Kidney (tissue), 14 donors: ENCODE results near the gene OGDH. TPM values are rescaled to one million over a fixed set of nuclear protein-coding genes. Genes with fewer than 3 reads are reported as not detected.
"Not testable (repeated sequence)": the region's sequence is repeated elsewhere in the genome, so short reads cannot be mapped to it uniquely, and the experiment has no call there.

Experiments used
- DNase-seq, 5 donors: peaks; one replicate each; pipeline ENCODE4 v3.0.0-alpha.2; 2013 to 2020
- FAIRE-seq: peaks from 2 replicates; lab custom pipeline; 2012; peaks lifted over from hg19 to GRCh38; lab: Jason Lieb, UNC
- H3K27ac ChIP-seq, 2 donors: one replicate each; pipeline ENCODE4 v1.7.0; 2013; ENCODE audit warnings: low read depth in 2 of 2, low read length in 2 of 2, inconsistent platforms in 1 of 2
- H3K27me3 ChIP-seq: one replicate; pipeline ENCODE4 v1.7.1; 2013; ENCODE audit warnings: low read length, inconsistent platforms; ENCODE audit not compliant: control insufficient read depth, insufficient read depth
- H3K36me3 ChIP-seq, 3 donors: one replicate each; pipeline versions ENCODE4 v1.7.0 to v1.7.1; 2013; ENCODE audit warnings: low read length in 3 of 3, control low read depth in 1 of 3, inconsistent platforms in 1 of 3; ENCODE audit not compliant: insufficient read depth in 3 of 3, control insufficient read depth in 2 of 3
- H3K4me1 ChIP-seq, 3 donors: one replicate each; pipeline versions ENCODE4 v1.7.0 to v1.7.1; 2013; ENCODE audit warnings: low read length in 3 of 3, inconsistent platforms in 1 of 3, low read depth in 1 of 3; ENCODE audit not compliant: control insufficient read depth in 2 of 3, insufficient read depth in 2 of 3
- H3K4me3 ChIP-seq, 3 donors: one replicate each; pipeline versions ENCODE4 v1.7.0 to v1.8.1; 2013; ENCODE audit warnings: low read length in 3 of 3, control low read depth in 1 of 3, inconsistent platforms in 1 of 3
- H3K9ac ChIP-seq, 3 donors: one replicate each; pipeline versions ENCODE4 v1.7.0 to v1.7.1; 2013; ENCODE audit warnings: low read length in 3 of 3, control low read depth in 1 of 3, inconsistent platforms in 1 of 3
- H3K9me3 ChIP-seq, 3 donors: one replicate each; pipeline versions ENCODE4 v1.7.0 to v1.7.1; 2013; ENCODE audit warnings: low read length in 3 of 3, control low read depth in 1 of 3, inconsistent platforms in 1 of 3; ENCODE audit not compliant: control insufficient read depth in 2 of 3, insufficient read depth in 1 of 3
- intact Hi-C: fragments of 100-400 bp; cut with DNase I; formaldehyde crosslinking; loops from one replicate; pipeline ENCODE4 v1.11.1; 2022
- polyA plus RNA-seq: library from polyadenylated mRNA; stranded (reverse); fragments of 350-450 nt; fragmentation: Illumina TruSeq; extraction: RNeasy Lipid Tissue Mini Kit (QIAGEN cat#74804); gene quantifications from one replicate; pipeline ENCODE4 v1.2.3, GENCODE V29; 2014; ENCODE audit warnings: low read depth, low replicate concordance; ENCODE audit not compliant: insufficient read depth
- total RNA-seq: library from RNA; stranded (reverse); fragmentation: NEBNext Ultra II Directional; extraction: Animal tissue kit (Norgen Biotek cat#: 25700); gene quantifications from one replicate; pipeline ENCODE4 v1.2.1, GENCODE V29; 2021
- TF ChIP-seq, protein P1 (sequence below): IDR thresholded peaks from 3 replicates; pipeline ENCODE4 v1.5.1; 2012; ENCODE audit warnings: mild to moderate bottlenecking, moderate library complexity, borderline replicate concordance; ENCODE audit not compliant: insufficient read depth; ENCODE audit errors: extremely low read depth
- donor health status: control.
- donor health status: control.
- donor health status: control.
- donor health status: control.
- donor health status: control.
- donor health status: DM: yes; HTN: yes; CAD: no.
- donor health status: Normal renal cell carcinoma (clear cell type).

The OGDH gene
- total and polyA plus RNA-seq, 2 donors from 2014 or later, result 108 to 132 TPM

DNA sequence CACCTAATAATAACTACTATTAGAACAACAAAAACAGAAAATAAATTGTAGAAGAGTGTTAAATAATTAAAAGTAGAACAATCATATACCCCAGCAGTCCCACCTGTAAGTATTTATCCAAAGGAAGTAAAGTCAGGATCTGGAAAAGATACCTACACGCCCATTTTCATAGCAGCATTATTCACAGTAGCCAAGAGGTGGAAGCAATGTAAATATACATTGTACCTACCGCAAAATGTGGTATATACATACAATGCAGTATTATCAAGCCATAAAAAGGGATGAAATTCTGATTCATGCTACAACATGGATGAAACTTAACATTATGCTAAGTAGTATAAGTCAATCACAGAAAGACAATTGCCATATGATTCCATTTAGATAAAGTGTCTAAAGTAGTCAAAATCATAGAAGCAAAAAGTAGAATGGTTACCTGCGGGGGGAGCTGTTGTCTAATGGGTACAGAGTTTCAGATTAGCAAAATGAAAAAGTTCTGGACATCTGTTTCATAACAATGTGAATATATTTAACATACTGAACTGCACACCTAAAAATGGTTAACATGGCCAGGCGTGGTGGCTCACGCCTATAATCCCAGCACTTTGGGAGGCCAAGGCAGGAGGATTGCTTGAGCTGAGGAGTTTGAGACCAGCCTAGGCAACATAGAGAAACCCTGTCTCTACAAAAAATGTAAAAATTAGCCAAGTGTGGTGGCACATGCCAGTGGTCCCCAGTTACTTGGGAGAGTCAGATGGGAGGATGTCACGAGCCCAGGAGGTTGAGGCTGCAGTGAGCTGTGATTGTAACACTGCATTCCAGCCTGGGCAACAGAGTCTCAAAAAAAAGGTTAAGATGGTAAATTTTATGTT lies 18.4 kb upstream of the OGDH start:
- Histone ChIP-seq H3K27me3 (no peaks in the 10 kb centered on the region), H3K36me3 (no peaks in the 10 kb centered on the region), H3K27ac (no peak overlapping the region), H3K4me1 (no peaks in the 10 kb centered on the region), H3K9ac (no peak overlapping the region), H3K9me3 (no peaks in the 10 kb centered on the region), H3K4me3 (no peak overlapping the region)
- FAIRE-seq, result peak; percentile 49
- peak in 3 of 5 donors; percentile 38 to 62 (median 50) for DNase-seq
- TF ChIP-seq, protein P1, sequence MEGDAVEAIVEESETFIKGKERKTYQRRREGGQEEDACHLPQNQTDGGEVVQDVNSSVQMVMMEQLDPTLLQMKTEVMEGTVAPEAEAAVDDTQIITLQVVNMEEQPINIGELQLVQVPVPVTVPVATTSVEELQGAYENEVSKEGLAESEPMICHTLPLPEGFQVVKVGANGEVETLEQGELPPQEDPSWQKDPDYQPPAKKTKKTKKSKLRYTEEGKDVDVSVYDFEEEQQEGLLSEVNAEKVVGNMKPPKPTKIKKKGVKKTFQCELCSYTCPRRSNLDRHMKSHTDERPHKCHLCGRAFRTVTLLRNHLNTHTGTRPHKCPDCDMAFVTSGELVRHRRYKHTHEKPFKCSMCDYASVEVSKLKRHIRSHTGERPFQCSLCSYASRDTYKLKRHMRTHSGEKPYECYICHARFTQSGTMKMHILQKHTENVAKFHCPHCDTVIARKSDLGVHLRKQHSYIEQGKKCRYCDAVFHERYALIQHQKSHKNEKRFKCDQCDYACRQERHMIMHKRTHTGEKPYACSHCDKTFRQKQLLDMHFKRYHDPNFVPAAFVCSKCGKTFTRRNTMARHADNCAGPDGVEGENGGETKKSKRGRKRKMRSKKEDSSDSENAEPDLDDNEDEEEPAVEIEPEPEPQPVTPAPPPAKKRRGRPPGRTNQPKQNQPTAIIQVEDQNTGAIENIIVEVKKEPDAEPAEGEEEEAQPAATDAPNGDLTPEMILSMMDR, result peak; percentile 55
- intact Hi-C loops, result loop anchor here (10.0 kb wide), 2 partner anchors 257 to 547 kb away; partner anchors contain the start of gene H2AZ2

DNA sequence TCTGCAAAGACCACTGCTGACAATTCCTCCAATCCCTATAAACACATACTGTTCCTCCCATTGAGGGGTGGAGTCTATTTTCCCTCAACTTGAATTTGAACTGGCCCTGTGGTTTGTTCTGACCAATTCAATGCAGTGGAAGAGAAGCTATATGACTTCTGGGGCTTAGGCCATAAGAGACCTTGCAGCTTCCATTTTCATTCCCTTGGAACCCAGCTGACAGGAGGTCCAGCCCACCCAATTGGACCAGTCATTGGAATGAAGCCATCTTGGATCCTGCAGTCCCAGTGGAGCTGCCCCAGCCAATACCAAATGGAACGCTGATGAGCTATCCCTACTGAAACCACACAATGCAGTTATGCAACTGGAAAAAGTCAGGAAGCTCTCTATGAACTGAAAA lies 15.5 kb upstream of the OGDH start:
- Histone ChIP-seq H3K27ac (no peak overlapping the region), H3K9me3 (no peaks in the 10 kb centered on the region), H3K9ac (no peak overlapping the region), H3K4me1 (peaks cover 0 to 6% (median 2%) of the 10 kb centered on the region in 3 donors), H3K27me3 (no peaks in the 10 kb centered on the region), H3K36me3 (no peaks in the 10 kb centered on the region), H3K4me3 (no peak overlapping the region)
- TF ChIP-seq, protein P1, result no peak
- DNase-seq (no peak), FAIRE-seq (no peak)
- intact Hi-C loops, result no loop called here

DNA sequence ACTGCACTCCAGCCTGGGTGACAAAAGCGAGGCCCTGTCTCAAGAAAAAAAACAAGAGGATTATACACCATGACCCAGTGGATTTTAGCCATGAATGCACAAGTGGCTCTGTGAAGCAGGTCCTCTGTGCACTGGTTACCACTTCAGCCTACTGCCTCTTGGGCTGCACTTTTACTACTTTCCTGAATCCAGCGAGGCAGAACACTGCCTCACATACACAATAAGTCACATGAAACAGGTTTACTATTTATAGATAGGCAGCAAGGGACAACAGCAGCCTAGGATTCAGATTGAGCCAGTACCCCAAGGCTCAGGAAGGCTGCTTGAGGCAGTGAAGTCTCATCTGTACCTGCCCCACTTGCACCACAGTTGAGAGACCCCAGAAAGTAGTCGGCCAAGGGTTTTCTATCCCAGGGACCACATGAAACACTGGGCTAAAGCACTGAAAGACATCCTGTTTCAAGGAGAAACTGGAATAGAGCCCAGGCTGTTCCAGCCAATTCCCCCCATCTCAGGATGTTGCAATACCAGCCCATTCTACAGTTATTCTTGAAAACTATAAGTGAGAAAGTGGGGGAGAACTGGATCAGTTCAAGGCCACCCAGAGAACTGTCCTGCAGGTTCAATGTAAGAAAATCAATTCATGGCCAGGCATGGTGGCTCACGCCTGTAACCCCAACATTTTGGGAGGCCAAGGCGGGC lies 10.3 kb upstream of the OGDH start:
- FAIRE-seq (no peak), DNase-seq (peak in 3 of 5 donors; percentile 53 to 81 (median 75))
- intact Hi-C loops, result no loop called here
- H3K27me3 ChIP-seq, result no peaks in the 10 kb centered on the region
- H3K9me3 ChIP-seq, result no peaks in the 10 kb centered on the region
- no peak overlapping the region for H3K4me3 ChIP-seq
- H3K9ac ChIP-seq, result peak overlapping the region in 1 of 3 donors; percentile 29
- H3K4me1 ChIP-seq, result peaks cover 0 to 13% (median 2%) of the 10 kb centered on the region in 3 donors
- peak overlapping the region; percentile 81 to 83 for H3K27ac ChIP-seq
- TF ChIP-seq, protein P1, result no peak
- H3K36me3 ChIP-seq, result no peaks in the 10 kb centered on the region

DNA sequence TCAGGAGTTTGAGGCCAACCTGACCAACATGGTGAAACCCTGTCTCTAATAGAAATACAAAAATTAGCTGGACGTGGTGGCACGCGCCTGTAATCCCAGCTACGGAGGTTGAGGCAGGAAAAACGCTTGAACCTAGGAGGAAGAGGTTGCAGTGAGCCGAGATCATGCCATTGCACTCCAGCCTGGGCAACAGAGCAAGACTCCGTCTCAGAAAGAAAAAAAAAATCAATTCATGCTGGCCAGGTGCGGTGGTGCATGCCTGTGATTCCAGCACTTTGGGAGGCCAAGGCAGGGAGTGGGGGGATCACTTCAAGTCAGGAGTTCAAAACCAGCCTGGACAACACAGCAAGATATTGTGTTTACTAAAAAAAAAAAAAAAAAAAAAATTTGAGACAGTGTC lies 9.2 kb upstream of the OGDH start:
- H3K9me3 ChIP-seq, FAIRE-seq, H3K9ac ChIP-seq, H3K36me3 ChIP-seq, DNase-seq, intact Hi-C loops, H3K4me3 ChIP-seq, H3K27me3 ChIP-seq: not testable (repeated sequence)
- Histone ChIP-seq H3K27ac (peak overlapping the region in 1 of 2 donors; percentile 37), H3K4me1 (peaks cover 0 to 13% (median 2%) of the 10 kb centered on the region in 3 donors)
